ENCODE measurements around the gene CFP.
A peak's percentile ranks its signal among the peaks of the same experiment; 100 is the strongest.

CFP gene

DNA sequence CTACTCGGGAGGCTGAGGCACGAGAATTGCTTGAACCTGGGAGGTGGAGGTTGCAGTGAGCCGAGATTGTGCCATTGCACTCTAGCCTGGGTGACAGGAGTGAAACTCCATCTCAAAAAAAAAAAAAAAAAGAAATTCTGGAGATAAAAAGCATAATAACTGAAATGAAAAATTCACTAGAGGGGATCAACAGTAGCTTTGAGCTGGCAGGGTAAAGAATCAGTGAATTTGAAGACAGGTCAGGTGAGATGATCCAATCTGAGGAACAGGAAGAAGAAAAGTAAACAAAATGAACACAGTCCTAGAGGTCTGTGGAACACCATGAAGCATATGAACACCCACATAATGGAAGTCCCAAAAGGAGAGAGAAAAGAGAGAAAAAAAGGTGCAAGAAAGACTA lies 32.5 kb downstream of the CFP start:
- DNase-seq, result no peak

DNA sequence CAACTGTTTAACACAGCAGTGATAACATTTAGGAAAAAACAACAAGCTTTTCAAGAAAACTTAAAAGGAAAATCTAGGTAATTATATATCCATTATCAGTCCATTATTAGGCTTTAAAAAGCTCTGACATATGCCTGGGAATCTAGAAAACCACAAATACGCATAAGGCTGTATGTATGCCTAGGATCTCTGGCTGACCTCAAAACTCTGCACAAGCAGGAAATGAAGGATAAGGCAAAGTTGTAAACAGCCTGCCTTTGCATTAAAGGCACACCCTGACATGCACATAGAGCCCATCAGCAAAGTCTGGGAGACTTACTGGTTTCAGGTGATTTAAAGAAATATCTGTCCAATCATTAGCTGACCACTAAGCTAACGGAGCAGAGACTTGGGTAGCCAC lies 33.5 kb downstream of the CFP start:
- DNase-seq, result no peak

DNA sequence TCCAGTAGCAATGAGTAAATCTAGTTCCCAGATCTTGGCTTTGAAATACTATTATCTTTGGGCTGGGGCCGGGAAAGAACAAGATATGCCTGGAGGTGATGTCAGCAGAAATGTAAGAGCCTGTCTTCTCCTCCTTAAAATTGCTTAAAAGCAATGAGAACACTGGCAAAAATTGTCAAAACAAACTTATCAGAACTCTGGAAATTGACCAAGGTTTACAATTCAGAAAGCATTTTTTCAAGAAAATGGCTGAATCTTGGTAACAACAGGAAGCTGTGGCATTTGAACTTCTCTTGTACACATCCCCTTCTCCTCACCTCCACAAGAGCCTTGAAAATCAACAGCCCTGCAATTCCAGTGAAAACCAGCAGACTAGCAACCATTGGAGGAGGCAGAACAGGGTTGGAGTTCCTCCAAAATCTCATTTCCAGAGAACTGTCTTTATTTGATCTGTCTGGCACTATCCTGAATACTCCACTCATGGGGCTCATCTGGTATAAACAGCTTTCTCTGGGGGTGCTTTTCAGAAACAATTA lies 33.9 kb downstream of the CFP start:
- DNase-seq, result no peak

DNA sequence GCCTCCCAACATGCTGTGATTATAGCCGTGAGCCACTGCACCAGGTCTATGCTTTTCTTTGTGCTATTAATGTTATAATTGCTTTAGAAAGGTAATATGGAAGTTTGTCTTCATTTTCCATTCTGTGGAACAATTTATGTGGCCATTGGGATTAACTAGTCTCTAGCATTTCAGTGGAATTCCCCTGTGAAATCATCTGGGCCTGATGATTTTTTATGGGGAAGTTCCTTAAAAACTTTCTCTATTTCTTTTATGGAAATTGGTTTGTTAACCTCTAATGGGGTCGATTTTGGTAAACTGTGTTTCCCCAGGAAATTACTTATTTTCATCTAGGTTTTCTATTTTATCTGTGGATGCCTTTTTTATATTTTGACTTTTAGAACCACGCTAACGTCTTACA lies 36.2 kb downstream of the CFP start:
- no peak for DNase-seq

DNA sequence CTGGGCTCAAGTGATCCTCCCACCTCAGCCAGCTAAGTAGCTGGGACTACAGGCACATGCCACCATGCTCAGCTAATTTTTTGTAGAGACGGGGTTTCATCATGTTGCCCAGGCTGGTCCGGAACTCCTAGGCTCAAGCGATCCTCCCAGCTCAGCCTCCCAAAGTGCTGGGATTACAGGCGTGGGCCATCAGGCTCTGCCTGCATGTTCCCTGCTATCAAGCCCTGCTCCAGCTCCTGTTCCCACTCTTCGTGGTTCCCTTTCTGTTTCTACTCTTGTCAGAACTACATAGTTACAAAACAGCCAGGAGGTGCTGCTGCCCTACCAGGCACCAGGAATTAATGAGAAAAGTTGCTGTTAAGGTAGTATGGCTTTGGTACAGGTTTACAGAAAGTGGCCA lies 38.7 kb downstream of the CFP start:
- DNase-seq, result no peak

DNA sequence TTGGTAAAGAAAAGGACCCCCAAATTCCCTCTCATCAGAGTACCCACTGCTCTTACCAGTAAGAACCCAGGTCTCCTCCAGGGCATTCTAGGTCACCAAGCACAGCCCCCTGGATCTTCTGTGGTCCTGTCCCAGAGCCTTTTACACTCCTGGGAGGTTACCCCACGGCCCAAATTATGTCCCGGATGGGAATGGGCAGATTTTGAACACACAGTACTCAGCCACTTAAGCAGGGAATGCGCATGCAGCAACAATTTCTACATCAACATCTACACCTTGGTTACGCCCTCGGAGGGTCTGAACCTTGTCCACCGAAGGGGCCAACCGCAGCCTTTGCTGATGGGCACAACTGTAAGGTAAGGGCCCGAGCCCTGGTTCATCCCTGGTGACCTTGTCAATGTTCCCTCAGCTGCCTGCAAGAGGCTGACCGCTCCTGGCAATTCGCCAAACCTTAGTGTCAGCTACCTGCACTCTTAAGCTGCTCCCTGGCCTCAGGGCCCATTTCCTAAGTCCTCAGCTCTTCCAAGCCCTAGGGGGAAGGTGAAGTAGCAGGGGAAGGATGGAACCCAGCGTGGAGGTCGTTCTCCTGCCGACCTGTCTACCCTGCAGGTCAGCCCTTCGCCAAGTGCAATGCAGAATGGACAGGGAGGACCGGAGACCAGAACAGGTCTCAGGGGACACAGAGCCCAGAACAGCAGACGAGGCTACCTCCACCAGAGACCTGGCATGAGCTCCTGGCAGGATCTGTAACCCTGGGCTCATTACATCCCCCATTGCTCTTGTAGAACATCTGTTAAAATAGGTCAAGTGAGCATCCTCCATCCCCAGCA lies 41.6 kb downstream of the CFP start:
- DNase-seq, result no peak

DNA sequence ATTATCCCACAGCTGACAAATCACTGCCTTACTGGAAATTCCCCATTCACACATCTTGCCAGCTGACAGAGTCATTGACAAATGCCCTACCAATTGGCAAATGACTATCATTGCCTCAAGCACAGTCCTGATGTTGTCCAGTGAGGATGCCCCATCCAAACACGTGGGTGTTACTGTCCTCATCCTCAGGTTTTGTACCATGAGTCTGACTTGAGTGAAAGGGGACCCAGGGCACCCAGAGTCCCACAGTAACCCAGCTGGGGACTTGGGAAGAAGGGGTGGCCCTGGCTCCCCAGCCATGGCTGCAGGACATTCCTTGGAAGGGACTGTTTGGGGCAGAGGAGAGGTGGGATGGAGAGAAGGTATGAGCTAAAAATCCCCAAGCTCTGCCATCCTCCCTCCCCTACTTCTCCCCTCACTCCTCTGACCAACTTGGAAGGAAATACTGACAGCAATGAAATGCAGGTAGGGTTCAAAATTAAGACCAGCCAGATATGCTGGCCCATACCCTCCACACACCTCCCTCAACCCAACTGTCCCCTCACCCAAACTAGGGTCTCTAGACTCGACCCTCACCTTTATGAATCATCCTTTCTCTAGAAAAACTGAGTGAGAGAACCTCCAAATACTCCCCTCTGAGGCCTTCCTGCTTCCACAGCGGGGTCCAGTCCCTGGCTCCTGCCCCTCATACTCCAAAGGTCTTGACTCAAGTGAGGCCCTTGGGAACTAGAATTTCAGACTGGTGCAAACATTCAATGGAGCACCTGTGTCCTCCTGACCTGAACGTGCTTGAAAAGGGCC lies 42.4 kb downstream of the CFP start:
- DNase-seq, result no peak

DNA sequence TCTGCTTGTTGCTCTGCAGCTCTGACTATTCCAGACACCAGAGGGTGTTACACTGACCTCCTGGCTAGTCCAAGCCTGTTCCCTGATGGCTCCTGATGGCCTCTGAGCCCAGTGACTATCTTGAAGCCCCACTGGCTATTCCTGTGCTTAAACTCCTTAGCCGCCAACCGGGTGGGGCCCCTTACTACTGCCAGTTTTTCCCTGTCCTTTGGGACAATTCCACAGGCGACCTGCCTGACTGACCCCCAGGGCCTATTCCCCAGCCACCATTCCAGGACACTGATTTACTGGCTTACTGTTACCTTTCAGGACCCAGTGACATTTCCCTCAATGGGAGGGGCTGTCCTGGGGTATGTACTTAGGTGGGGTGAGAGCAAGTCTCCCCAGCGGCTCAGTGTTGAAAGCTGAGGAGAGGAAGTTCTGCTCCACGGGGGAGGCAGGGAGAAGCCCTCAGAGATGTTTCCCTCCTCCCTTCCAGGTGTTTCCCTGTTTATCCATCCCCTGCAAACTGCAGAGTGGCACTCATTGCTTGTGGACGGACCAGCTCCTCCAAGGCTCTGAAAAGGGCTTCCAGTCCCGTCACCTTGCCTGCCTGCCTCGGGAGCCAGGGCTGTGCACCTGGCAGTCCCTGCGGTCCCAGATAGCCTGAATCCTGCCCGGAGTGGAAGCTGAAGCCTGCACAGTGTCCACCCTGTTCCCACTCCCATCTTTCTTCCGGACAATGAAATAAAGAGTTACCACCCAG lies 43.5 kb downstream of the CFP start:
- no peak for DNase-seq

DNA sequence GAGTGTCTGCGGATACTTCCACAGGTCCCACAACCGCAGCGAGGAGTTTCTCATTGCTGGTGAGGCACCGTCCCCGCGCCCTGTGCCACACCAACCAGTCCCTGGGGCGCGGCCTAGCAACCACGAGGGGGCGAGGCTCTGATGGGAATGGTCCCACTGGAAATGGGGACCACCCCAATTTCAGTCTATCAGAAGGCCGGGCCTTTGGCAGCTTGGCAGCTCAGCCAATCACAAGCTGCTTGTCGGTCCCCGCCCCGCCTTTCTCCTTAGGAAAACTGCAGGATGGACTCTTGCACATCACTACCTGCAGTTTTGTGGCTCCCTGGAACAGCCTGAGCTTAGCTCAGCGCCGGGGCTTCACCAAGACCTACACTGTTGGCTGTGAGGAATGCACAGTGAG lies 44.5 kb downstream of the CFP start:
- DNase-seq, result no peak

DNA sequence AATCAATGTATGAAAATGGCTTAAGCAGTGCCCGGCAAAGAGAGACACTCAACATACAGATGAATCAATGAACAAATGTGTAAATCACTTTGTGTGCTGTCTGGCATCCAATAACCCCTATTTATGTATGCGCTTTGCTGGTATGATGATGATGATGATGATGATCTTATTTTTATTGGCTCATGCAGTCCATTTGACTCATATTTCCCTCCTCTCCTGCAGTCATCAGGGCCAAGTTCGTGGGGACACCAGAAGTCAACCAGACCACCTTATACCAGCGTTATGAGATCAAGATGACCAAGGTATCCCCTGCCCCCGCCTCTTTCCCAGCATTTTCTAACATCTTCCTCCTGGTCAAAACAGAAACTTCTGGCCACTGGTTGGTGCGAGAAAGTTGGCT lies 45.0 kb downstream of the CFP start:
- DNase-seq, result no peak

DNA sequence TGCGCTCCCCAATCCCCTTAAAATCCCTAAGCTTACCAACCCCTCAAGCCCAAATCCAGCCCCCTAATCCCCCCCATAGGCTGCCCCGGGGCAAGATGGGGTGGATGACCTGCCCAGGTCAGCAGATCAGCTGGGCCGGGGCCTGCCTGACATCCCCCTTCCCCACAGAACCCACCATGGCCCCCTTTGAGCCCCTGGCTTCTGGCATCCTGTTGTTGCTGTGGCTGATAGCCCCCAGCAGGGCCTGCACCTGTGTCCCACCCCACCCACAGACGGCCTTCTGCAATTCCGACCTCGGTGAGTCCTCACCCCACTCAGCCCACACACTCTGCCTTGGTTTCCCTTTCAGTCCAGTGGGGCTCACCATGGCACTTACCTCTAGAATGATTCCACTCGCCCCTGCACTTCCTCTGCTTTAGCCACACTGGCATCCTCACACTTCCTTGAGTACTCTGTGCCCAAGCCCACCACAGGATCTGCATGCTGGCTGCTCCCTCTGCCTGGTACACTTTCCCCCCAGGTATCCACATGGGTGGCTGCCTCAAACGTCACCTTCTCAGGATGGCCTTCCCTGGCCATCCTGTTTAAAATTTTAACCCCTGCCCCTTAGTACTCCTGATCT lies 46.4 kb downstream of the CFP start:
- DNase-seq, result no peak

DNA sequence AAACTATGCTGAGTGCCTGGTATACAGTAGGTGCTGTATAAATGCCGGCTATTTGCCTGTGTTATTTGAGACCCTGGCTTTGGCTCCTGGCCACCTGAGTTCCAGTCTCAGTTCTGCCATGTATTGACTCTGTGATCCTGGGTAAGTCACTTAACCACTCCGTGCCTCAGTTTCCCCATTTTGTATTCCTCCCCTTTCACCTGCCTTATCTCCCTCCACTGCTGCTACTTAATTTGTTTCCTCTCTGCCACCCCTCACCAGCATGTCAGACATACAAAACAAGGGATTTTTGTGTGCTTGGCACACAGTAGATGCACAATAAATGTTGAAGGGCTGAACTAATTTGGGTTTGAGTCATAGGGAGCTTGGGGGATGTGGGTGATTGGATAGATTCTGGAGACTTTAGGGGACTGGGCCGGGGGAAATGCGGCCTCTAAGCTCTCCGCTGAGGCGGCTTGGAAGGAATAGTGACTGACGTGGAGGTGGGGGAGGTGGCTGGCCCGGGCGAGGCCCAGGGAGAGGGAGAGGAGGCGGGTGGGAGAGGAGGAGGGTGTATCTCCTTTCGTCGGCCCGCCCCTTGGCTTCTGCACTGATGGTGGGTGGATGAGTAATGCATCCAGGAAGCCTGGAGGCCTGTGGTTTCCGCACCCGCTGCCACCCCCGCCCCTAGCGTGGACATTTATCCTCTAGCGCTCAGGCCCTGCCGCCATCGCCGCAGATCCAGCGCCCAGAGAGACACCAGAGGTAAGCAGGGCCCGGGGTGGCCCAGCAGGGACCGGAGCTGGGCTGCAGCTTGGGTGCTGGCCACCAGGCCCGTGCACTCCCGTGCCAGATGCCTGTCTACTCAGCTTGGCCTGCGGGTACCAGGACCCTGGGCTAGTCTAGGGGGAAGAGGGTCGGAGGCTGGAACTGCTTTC lies 47.7 kb downstream of the CFP start, which contains the start of gene TIMP1:
Gene TIMP1, plus strand, starts transcription at position 706 of the 917 bp plus-strand sequence. CDS start 980 bp downstream, outside the sequence.
- DNase-seq, result peak; percentile 83

DNA sequence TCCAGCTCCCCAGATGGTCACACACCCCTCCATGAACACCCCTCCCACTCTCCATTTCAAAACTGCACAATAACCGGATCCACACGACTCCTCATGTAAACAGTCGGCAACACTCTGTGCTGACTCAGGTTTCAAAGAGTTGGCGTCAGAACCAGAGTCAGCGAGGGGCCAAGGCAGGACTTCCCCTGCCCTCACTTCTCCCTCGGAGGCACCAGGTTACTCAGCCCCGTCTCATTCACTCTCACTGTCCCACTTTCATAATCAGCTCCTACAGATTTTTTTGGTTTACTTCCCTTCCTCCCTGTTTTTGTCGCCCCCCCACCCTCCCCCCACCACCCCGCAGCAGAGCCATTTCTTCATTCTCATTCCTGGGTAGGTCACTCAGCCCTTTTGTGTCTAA lies 50.2 kb downstream of the CFP start:
- peak; percentile 18 for DNase-seq

DNA sequence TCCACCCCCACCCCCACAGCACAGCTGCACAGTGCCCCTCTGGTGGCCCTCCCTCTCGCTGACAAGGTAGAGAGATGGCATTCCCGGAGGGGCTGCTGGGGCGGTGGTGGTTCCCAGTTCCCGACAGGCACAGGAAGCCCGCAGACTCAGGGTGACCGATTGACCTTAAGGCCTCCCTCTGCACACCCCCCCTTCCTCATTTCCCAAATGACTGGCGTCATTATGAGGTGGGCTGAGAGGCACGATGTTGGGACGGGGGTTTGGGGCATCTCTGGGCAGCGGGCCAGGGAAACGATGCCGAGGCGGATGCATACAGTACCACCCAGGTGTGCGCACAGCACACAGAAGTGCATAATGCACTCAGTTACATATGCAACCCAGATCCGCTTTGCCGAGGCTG lies 51.0 kb downstream of the CFP start:
- no peak for DNase-seq

DNA sequence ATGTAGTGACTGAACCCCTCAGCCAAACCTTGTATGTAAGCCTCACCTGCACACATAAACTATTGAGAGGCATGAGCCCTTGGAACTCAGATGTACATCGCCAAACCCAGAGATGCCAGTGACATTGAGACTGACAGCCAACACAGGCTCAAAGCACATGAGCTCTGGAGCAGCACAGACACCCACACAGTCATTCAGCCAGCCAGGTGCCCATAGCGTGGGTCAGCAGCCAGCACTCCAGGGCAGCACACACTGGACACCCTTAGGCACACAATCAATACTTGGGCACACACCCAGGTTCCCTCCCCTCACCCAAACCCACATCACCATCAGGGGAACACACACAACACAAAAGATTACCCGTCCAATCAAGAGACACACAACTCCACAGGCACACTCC lies 51.8 kb downstream of the CFP start:
- DNase-seq, result no peak

DNA sequence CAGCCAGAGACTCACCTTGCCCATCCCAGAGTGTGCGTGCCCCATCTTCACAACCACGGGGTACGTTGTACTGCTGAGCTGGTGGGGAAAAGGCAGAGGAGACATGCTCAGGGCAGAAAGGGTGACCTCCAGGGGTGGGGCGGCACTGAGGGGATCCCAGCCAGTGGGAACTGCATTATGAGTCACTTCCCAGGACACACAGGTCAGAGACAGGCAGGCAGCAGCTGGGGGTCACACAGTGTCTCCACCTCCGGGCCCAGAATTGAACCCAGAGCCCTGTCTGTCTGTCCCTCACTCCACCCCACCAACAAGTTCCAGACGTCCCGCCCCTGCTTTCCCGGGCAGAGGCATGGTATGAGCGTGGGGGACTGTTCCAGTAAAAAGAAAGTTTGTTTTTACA lies 52.3 kb downstream of the CFP start:
- no peak for DNase-seq

DNA sequence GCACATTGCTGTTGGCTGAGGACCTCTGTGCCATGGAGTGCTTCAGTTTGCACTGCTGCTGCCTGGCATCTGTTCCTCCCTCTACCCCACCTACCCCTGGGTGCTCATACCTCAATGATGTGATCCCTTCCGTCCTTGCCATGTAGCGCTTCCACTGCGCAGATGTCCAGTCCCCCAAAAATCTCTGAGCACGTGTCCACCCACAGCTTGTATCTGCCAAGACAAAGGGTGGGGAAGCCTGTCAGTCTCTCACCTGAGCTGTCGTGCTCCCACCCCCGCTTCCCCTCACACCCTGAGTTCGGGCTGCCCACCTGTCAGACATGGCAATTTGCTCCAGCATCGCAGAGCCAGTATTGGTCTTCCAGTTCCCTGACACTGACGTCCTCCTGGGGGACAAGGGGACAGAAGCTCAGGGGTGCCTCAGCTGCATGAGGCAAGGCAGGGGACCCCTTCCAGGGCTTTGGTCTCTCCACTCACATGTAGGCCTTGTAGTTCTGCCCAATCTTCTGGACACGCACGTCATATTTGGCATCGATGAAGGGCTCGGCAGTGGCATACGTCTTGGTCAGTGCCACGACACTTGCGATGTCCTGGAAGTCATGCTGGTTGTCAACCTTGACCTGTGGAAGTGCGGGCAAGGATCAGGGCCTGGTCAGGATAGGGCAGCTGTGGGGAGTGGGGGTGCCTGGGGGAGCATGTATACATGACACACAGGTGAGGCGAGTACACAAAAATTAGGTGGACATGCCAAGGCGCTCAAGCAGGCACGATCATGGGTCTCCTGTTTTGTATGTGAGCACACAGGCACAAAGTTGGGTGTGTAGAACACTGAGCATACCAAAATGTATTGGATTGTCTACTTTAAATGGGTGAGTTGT lies 53.5 kb downstream of the CFP start:
- DNase-seq, result no peak

DNA sequence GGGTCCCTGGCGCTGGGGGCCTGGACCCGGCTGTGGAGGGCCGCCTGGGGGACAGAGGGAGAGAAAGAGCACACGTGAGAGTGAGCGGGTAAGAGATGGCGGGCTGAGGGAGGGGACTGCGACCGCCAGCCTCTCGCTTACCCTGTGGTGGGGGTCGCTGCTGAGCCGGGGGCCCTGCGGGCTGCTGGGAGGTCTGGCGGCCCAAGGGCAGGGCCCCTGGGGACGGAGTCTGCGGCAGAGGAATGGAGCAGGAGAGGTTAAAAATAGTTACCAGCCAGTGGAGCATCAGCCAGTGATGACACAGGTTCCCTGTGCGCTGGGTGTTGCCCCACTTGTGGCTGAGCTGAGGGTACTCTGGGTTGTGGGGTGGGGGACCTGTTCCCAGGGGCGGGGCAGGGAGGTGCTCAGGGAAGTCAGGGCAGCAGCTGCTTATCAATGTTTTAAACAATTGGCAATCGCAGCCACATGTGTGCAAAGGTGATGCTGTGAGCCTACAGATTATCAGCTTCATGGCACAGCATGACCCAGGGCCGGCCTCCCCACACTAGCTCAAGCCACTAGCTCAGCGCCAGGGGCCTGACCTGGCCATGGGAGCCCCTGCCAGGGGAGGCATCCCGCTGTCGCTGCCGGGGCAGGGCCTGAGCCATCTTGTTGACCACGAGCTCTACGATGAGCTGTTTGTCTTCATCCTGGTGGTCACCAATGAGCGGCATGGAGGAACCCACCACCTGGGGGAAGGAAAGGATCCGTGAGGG lies 55.0 kb downstream of the CFP start:
- no peak for DNase-seq

DNA sequence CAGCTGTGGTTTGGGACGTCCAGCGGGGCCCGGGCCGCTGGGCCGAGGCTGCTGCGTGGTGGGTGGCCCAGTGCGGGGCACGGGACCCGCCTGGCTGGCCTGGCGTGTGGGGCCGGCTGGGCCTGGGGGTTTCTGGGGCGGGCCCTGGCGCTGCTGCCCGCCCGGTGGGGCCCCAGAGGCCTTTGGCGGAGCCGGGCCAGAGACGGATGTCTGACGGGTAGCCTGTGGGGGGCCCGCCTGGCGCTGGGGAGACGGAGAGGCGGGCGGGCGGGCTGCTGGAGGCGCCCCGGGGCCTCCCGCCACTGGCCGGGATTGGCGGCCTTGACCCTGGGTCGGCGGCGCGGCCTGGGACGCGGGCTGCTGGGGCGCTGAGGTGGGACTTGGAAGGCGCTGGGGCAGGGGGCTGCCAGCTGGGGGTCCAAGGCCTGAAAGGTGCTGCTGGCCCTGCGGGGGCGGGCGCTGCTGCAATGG lies 55.6 kb downstream of the CFP start:
- DNase-seq, result no peak
